ENCODE results near the gene CHMP2B. TPM values are rescaled to one million over a fixed set of nuclear protein-coding genes. Genes with fewer than 3 reads are reported as not detected.

CHMP2B gene
- total RNA-seq, 1 experiment from 2014 or later, result 39.3 TPM

DNA sequence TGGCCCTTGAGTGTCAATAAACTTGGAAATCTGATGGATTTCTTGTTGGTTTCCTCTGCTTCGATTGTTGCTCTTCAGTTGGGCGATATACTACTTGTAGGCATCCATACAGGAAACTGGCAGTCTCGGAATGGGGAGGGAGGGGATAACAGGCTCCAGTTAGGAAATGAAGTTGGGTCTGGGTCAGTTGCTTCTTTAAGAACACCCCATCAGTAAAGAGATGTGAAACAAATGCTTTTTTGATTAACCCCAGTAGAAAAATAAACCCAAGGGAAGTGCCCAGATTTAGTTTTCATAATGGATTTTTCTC is 681 bp downstream of the CHMP2B start:
- Histone ChIP-seq H3K9me3 (ENCODE audit: control insufficient read depth, low read depth, low read length) (no peaks in the 10 kb centered on the region), H3K23me2 (ENCODE audit: insufficient read length, low read depth, low read length, poor library complexity, severe bottlenecking) (no peaks in the 10 kb centered on the region), H4K91ac (ENCODE audit: insufficient read length, low read depth, low read length) (no peak overlapping the region), H3K18ac (ENCODE audit: insufficient read length, low read depth, low read length) (peak overlapping the region; percentile 1), H3K14ac (ENCODE audit: insufficient read depth, low read length) (no peak overlapping the region), H3K4me2 (ENCODE audit: insufficient read depth, insufficient read length, low read length) (peak overlapping the region; percentile 37), H3K79me1 (ENCODE audit: insufficient read depth, low read depth, low read length, poor library complexity, severe bottlenecking) (no peaks in the 10 kb centered on the region), H3K79me2 (ENCODE audit: insufficient read depth, low read length) (peaks cover 16% of the 10 kb centered on the region), H3K9ac (ENCODE audit: extremely low read depth, insufficient read length, low read length) (peak overlapping the region; percentile 82), H3K4me1 (ENCODE audit: insufficient read depth, low read length) (no peaks in the 10 kb centered on the region), H2BK20ac (ENCODE audit: low read depth, low read length, poor library complexity, severe bottlenecking) (no peak overlapping the region), H2BK120ac (ENCODE audit: low read depth, low read length, poor library complexity, severe bottlenecking) (no peak overlapping the region), H3K27ac (ENCODE audit: insufficient read length, low read depth, low read length) (peak overlapping the region; percentile 24), H2BK5ac (ENCODE audit: insufficient read length, low read length) (no peak overlapping the region), H3K4ac (ENCODE audit: low read depth, low read length) (no peak overlapping the region), H4K8ac (replicated peaks; ENCODE audit: insufficient read length, low read depth, low read length) (no peak overlapping the region), H2BK12ac (ENCODE audit: insufficient read length, low read depth, low read length) (no peak overlapping the region), H3T11ph (ENCODE audit: low read length) (no peak overlapping the region), H2AK5ac (ENCODE audit: insufficient read length, low read length) (no peak overlapping the region), H4K5ac (ENCODE audit: insufficient read length, low read depth, low read length) (no peak overlapping the region), H3K56ac (ENCODE audit: insufficient read length, low read depth, low read length) (no peak overlapping the region), H2BK15ac (ENCODE audit: low read depth, low read length) (no peak overlapping the region), H3K23ac (ENCODE audit: insufficient read length, low read depth, low read length) (no peak overlapping the region), H4K20me1 (ENCODE audit: control insufficient read depth, insufficient read depth, insufficient read length) (no peaks in the 10 kb centered on the region), H2AFZ (ENCODE audit: low read length) (peak overlapping the region; percentile 4), H3K27me3 (ENCODE audit: insufficient read depth, low read length) (no peaks in the 10 kb centered on the region)
- Mint-ChIP-seq H3K4me1 (peaks cover 25 to 30% of the 10 kb centered on the region in 2 experiments), H3K4me3 (peak overlapping the region; percentile 97 to 98), H3K27ac (peak overlapping the region; percentile 97 to 99 (median 99)), H3K36me3 (ENCODE audit: insufficient read depth in 1 of 3, low read depth in 3 of 3) (no peaks in the 10 kb centered on the region; a peak in 4 of 7 replicates), H3K9me3 (no peaks in the 10 kb centered on the region; a peak in 2 of 5 replicates), H3K27me3 (ENCODE audit: low read depth) (peaks cover 6% of the 10 kb centered on the region)
- TF ChIP-seq, protein P1, sequence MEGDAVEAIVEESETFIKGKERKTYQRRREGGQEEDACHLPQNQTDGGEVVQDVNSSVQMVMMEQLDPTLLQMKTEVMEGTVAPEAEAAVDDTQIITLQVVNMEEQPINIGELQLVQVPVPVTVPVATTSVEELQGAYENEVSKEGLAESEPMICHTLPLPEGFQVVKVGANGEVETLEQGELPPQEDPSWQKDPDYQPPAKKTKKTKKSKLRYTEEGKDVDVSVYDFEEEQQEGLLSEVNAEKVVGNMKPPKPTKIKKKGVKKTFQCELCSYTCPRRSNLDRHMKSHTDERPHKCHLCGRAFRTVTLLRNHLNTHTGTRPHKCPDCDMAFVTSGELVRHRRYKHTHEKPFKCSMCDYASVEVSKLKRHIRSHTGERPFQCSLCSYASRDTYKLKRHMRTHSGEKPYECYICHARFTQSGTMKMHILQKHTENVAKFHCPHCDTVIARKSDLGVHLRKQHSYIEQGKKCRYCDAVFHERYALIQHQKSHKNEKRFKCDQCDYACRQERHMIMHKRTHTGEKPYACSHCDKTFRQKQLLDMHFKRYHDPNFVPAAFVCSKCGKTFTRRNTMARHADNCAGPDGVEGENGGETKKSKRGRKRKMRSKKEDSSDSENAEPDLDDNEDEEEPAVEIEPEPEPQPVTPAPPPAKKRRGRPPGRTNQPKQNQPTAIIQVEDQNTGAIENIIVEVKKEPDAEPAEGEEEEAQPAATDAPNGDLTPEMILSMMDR (conservative IDR thresholded peaks at IDR 0.05), result no peak
- no CpG with 5 or more reads among the region's 3 CpGs for WGBS (ENCODE audit: extremely low coverage, insufficient read length, low lambda C conversion rate)
- DNase-seq, result no peak
